Esophagus squamous epithelium (tissue), 4 donors: ENCODE data around the gene SFRP5.

Source experiments
- POLR2A ChIP-seq, 4 donors: fragments of 450-650 bp; IDR thresholded peaks; one replicate each; pipeline ENCODE4 v1.6.1; 2017; ENCODE audit warnings: antibody characterized with exemption in 4 of 4, mild to moderate bottlenecking in 4 of 4, moderate library complexity in 3 of 4
- TF ChIP-seq, protein P1 (sequence below), 6 experiments: fragments of 450-650 bp in 4 of 6; fragments of 200-600 bp in 2 of 6; sonication (generic) in 2 of 6; IDR thresholded peaks; one replicate each; pipeline ENCODE4 v1.5.1; 2016 to 2019; ENCODE audit warnings: antibody characterized with exemption in 6 of 6, mild to moderate bottlenecking in 4 of 6, moderate library complexity in 4 of 6

GRCh38 chr10:97785231-97785630 is 13.4 kb upstream of the SFRP5 start:
- TF ChIP-seq, protein P1, sequence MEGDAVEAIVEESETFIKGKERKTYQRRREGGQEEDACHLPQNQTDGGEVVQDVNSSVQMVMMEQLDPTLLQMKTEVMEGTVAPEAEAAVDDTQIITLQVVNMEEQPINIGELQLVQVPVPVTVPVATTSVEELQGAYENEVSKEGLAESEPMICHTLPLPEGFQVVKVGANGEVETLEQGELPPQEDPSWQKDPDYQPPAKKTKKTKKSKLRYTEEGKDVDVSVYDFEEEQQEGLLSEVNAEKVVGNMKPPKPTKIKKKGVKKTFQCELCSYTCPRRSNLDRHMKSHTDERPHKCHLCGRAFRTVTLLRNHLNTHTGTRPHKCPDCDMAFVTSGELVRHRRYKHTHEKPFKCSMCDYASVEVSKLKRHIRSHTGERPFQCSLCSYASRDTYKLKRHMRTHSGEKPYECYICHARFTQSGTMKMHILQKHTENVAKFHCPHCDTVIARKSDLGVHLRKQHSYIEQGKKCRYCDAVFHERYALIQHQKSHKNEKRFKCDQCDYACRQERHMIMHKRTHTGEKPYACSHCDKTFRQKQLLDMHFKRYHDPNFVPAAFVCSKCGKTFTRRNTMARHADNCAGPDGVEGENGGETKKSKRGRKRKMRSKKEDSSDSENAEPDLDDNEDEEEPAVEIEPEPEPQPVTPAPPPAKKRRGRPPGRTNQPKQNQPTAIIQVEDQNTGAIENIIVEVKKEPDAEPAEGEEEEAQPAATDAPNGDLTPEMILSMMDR (IDR thresholded peaks at IDR 0.05), result no peak
- TF ChIP-seq POLR2A (IDR thresholded peaks at IDR 0.05), result no peak
